HG03135 (cell line): ENCODE measurements around the gene CACNG8.
"Not testable (repeated sequence)": the region's sequence is repeated elsewhere in the genome, so short reads cannot be mapped to it uniquely, and the experiment has no call there.

ENCODE experiments used
- ATAC-seq: cut with Tn5 transposase; IDR thresholded peaks from one replicate; pipeline ENCODE4 v1.9.1; 2021; ENCODE audit warnings: mild to moderate bottlenecking, moderate library complexity; ENCODE audit not compliant: unreplicated experiment

Gene CACNG8

GRCh38 chr19:54030895-54031586 is 68.3 kb downstream of the CACNG8 start:
- no peak for ATAC-seq

DNA sequence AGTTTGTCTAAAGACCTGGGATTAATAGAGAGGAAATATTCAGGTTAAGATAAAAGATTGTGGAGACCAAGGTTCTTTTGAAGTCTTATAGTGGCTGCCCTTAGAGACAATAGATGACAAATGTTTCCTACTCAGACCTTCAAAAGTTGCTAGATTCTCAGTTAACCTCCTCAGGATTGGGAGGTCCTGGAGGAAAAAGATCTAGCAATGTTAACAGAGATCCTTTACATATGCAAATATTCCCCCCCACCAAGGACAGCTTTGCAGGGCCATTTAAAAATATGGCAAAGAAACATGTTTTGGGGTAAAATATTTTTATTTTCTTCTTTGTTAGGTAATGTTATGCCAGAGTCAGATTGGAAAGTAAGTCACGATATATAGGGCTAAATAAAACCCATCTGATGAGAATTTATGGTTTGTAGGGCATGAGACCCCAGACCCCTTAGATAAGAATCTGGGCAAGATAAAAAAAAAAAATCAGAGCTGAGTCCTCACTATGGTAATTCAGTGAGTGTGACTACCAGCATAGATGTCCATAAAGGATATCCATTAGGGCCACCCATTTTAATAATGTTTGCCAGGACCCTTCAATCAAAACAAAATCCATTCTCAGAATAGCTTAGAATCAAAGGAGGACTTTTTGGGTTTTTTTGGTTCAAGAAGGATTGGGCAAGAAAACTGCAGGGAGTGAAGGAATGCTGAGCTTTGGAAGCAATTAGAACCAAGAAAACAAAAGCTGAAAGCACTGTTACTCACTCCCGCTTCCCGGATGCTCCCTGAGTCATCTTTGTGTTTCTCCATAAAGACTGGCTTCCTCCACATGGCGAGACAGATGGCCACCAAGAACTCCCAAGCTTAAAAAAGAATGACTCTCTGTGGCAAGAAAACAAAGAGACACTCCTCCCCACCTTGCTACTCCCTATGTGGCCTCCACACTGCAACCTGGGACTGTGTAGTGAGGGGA is 72.8 kb downstream of the CACNG8 start:
- ATAC-seq = no peak

DNA sequence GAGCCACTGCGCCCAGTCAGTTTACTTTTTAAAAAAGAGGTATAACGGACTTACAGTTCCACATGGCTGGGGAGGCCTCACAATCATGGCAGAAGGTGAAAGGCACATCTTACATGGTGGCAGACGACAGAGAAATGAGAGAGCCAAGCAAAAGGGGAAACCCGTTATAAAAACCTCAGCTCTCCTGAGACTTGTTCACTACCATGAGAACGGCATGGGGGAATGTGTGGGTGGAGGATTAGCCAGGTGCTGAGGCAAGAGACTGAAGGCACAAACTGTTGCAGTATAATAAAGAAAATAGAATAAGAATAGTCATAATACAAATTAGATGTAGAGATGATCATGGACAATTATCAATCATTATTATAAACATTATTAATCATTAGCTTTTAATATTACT is 73.8 kb downstream of the CACNG8 start:
- ATAC-seq = not testable (repeated sequence)
